Panc1 (cell line): ENCODE data around the gene PIK3R6. TPM values are rescaled to one million over a fixed set of nuclear protein-coding genes. Genes with fewer than 3 reads are reported as not detected.

Source experiments
- ATAC-seq: fragments of 200-7000 bp; cut with Tn5 transposase; 2 replicates; pipeline ENCODE4 v1.9.1; 2020; ENCODE audit warnings: mild to moderate bottlenecking, moderate library complexity
- BruUV-seq: library from RNA; stranded (reverse); fragments of 400-500 nt; replicated peaks from 2 replicates; lab custom pipeline; 2021; lab: Mats Ljungman, UMichigan
- CTCF ChIA-PET: fragments of 300-600 bp; sonication (Branson Sonifier 250); formaldehyde crosslinking; loops from one replicate; lab custom pipeline; 2022; ENCODE audit warnings: antibody characterized with exemption; lab: Charles Lee
- POLR2A ChIA-PET: fragments of 300-600 bp; sonication (Branson Sonifier 250); formaldehyde crosslinking; loops from one replicate; lab custom pipeline; 2022; ENCODE audit warnings: antibody characterized with exemption; lab: Charles Lee
- DNase-seq: peaks from one replicate; pipeline ENCODE4 v3.0.0-alpha.2; 2010; ENCODE audit warnings: low read depth, low spot score
- H3K27ac ChIP-seq: 2 replicates; pipeline ENCODE4 v1.5.1; 2011; ENCODE audit warnings: mild to moderate bottlenecking, low read length, inconsistent platforms
- H3K27me3 ChIP-seq: fragments of 200-500 bp; sonication (Bioruptor generic); 2 replicates; pipeline ENCODE4 v1.6.0; 2014; ENCODE audit warnings: low read length, inconsistent platforms; ENCODE audit not compliant: control insufficient read depth, insufficient read depth
- H3K36me3 ChIP-seq: fragments of 200-500 bp; sonication (Bioruptor generic); 2 replicates; pipeline ENCODE4 v1.5.1; 2014; ENCODE audit warnings: inconsistent platforms, mild to moderate bottlenecking, low read length, moderate library complexity; ENCODE audit not compliant: control insufficient read depth, insufficient read depth
- H3K4me1 ChIP-seq: 2 replicates; pipeline ENCODE4 v1.5.1; 2011; ENCODE audit warnings: inconsistent platforms, mild to moderate bottlenecking, low read length, moderate library complexity; ENCODE audit not compliant: control insufficient read depth, insufficient read depth
- H3K4me3 ChIP-seq, 2 experiments: 2 replicates each; pipeline ENCODE4 v1.5.1; 2011 to 2012; ENCODE audit warnings: low read depth in 2 of 2, low read length in 2 of 2, mild to moderate bottlenecking in 2 of 2, inconsistent platforms in 1 of 2, moderate library complexity in 1 of 2
- H3K9me3 ChIP-seq: fragments of 200-500 bp; sonication (Bioruptor generic); 2 replicates; pipeline ENCODE4 v1.5.1; 2014; ENCODE audit warnings: low read depth, mild to moderate bottlenecking, inconsistent platforms, low read length, moderate library complexity; ENCODE audit not compliant: control insufficient read depth, insufficient read depth
- POLR2AphosphoS5 ChIP-seq: IDR thresholded peaks from 2 replicates; pipeline ENCODE4 v1.6.1; 2012; ENCODE audit warnings: mild to moderate bottlenecking, low read depth, low read length, moderate library complexity
- SIN3A ChIP-seq: IDR thresholded peaks from 2 replicates; pipeline ENCODE4 v1.6.1; 2012; ENCODE audit warnings: low read depth, mild to moderate bottlenecking, low read length, moderate library complexity, borderline replicate concordance; ENCODE audit not compliant: insufficient read depth
- TCF7L2 ChIP-seq: IDR thresholded peaks from 2 replicates; pipeline ENCODE4 v1.6.1; 2011; ENCODE audit warnings: mild to moderate bottlenecking, low read depth, low read length, inconsistent platforms
- in situ Hi-C: cut with HindIII; loops from 2 replicates; pipeline ENCODE4 v1.10.0; 2016; ENCODE audit warnings: low sequenced_read_pairs, low pct_unique_long_range_greater_than_20kb
- intact Hi-C: fragments of 100-400 bp; cut with micrococcal nuclease; formaldehyde crosslinking; loops from one replicate; pipeline ENCODE4 v1.10.0; 2022; ENCODE audit not compliant: unreplicated experiment
- total RNA-seq: library from RNA; stranded (reverse); gene quantifications from one replicate; pipeline ENCODE4 v1.2.1, GENCODE V29; 2021; ENCODE audit not compliant: unreplicated experiment
- TF ChIP-seq, protein P1 (sequence below), 2 experiments: IDR thresholded peaks; 2 replicates each; pipeline ENCODE4 v1.6.1; 2011 to 2012; ENCODE audit warnings: low read depth in 2 of 2, control low read depth in 1 of 2, low read length in 1 of 2, mild to moderate bottlenecking in 1 of 2, moderate library complexity in 1 of 2; ENCODE audit not compliant: insufficient read depth in 1 of 2
- TF ChIP-seq, protein P2 (sequence below): fragments of 450-650 bp; IDR thresholded peaks from 2 replicates; pipeline ENCODE4 v1.5.1; 2017; ENCODE audit warnings: mild to moderate bottlenecking

PIK3R6 gene
- total RNA-seq, 1 experiment from 2014 or later: not detected

DNA sequence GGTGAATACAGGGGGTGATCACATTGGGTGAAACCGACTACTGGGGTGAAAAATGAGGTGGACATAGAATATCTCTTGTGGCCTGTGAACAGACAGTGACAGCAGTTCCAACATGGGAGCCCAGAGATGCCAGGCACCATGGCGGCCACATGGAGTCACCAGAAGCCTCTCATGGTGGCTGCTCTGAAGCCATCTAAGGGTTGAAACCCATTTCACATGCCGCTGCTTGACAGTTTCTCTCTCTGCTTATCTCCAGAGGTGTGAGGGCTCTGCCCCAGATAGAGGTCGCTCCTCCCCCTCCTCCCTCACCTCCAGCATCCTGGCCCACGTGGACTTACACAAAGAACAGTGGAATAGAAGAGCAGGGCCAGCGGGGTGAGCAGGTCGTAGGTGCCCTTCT lies 37.9 kb upstream of the PIK3R6 start:
- Histone ChIP-seq H3K27ac (no peak overlapping the region), H3K4me1 (no peaks in the 10 kb centered on the region), H3K9me3 (no peaks in the 10 kb centered on the region), H3K4me3 (no peak overlapping the region), H3K27me3 (no peaks in the 10 kb centered on the region; the same call in 1 of the 2 replicates), H3K36me3 (no peaks in the 10 kb centered on the region)
- DNase-seq (no peak), ATAC-seq (no peak)
- no TSS peak for BruUV-seq
- TF ChIP-seq POLR2AphosphoS5 (no peak), SIN3A (no peak), TCF7L2 (no peak)
- TF ChIP-seq, protein P1, sequence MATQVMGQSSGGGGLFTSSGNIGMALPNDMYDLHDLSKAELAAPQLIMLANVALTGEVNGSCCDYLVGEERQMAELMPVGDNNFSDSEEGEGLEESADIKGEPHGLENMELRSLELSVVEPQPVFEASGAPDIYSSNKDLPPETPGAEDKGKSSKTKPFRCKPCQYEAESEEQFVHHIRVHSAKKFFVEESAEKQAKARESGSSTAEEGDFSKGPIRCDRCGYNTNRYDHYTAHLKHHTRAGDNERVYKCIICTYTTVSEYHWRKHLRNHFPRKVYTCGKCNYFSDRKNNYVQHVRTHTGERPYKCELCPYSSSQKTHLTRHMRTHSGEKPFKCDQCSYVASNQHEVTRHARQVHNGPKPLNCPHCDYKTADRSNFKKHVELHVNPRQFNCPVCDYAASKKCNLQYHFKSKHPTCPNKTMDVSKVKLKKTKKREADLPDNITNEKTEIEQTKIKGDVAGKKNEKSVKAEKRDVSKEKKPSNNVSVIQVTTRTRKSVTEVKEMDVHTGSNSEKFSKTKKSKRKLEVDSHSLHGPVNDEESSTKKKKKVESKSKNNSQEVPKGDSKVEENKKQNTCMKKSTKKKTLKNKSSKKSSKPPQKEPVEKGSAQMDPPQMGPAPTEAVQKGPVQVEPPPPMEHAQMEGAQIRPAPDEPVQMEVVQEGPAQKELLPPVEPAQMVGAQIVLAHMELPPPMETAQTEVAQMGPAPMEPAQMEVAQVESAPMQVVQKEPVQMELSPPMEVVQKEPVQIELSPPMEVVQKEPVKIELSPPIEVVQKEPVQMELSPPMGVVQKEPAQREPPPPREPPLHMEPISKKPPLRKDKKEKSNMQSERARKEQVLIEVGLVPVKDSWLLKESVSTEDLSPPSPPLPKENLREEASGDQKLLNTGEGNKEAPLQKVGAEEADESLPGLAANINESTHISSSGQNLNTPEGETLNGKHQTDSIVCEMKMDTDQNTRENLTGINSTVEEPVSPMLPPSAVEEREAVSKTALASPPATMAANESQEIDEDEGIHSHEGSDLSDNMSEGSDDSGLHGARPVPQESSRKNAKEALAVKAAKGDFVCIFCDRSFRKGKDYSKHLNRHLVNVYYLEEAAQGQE (IDR thresholded peaks at IDR 0.05; ENCODE audit: insufficient read depth in 1 of 2, low read depth in 2 of 2, low read length in 1 of 2): no peak
- TF ChIP-seq, protein P2, sequence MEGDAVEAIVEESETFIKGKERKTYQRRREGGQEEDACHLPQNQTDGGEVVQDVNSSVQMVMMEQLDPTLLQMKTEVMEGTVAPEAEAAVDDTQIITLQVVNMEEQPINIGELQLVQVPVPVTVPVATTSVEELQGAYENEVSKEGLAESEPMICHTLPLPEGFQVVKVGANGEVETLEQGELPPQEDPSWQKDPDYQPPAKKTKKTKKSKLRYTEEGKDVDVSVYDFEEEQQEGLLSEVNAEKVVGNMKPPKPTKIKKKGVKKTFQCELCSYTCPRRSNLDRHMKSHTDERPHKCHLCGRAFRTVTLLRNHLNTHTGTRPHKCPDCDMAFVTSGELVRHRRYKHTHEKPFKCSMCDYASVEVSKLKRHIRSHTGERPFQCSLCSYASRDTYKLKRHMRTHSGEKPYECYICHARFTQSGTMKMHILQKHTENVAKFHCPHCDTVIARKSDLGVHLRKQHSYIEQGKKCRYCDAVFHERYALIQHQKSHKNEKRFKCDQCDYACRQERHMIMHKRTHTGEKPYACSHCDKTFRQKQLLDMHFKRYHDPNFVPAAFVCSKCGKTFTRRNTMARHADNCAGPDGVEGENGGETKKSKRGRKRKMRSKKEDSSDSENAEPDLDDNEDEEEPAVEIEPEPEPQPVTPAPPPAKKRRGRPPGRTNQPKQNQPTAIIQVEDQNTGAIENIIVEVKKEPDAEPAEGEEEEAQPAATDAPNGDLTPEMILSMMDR: no peak
- intact Hi-C loops (no loop called here), in situ Hi-C loops (no loop called here)
- ChIA-PET POLR2A (no interaction called here), CTCF (no interaction called here)

DNA sequence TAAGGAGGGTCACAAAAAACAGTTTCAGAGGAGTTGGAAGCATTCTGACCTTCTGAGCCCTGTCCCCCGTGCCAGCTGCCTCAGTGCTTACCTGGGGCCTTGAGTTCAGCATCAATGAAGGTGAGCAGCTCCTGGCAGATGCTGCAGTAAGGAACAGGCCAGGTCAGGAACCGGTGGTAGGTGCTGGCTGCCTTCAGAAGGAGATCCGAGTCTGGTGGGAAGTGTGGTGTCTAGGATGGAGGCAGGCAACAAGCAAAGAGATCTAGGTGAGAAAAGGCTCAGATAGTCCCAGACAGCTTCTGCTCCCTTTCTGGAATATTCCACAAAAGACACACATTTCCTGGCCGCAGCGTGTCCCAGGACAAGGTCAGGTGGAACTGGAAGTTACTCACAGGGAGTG lies 37.2 kb upstream of the PIK3R6 start:
- H3K36me3 ChIP-seq: no peaks in the 10 kb centered on the region
- no TSS peak for BruUV-seq
- ATAC-seq (no peak), DNase-seq (no peak)
- H3K4me3 ChIP-seq: no peak overlapping the region
- no peaks in the 10 kb centered on the region for H3K4me1 ChIP-seq
- in situ Hi-C loops (no loop called here), intact Hi-C loops (no loop called here)
- H3K27ac ChIP-seq: no peak overlapping the region
- ChIA-PET CTCF (no interaction called here), POLR2A (no interaction called here)
- no peaks in the 10 kb centered on the region; the same call in 1 of the 2 replicates for H3K27me3 ChIP-seq
- H3K9me3 ChIP-seq: no peaks in the 10 kb centered on the region
- no peak for TF ChIP-seq SIN3A
- TF ChIP-seq TCF7L2: no peak
- no peak for TF ChIP-seq POLR2AphosphoS5
- TF ChIP-seq, protein P1 (IDR thresholded peaks at IDR 0.05; ENCODE audit: insufficient read depth in 1 of 2, low read depth in 2 of 2, low read length in 1 of 2): no peak
- TF ChIP-seq, protein P2: no peak
